ENCODE measurements around the gene NR2F2. TPM values are rescaled to one million over a fixed set of nuclear protein-coding genes. Genes with fewer than 3 reads are reported as not detected.

Gene NR2F2
- total RNA-seq, 1 donor from 2014 or later = 40.3 TPM

GRCh38 chr15:96334705-96335410 lies 4.4 kb downstream of the NR2F2 start:
- peak overlapping the region; percentile 38 for H3K27ac Mint-ChIP-seq
- peaks cover 27% of the 10 kb centered on the region for H3K36me3 Mint-ChIP-seq (ENCODE audit: insufficient read depth)
- no peaks in the 10 kb centered on the region for H3K9me3 Mint-ChIP-seq (ENCODE audit: low read depth)
- no peak for TF ChIP-seq CTCF (IDR thresholded peaks at IDR 0.05; ENCODE audit: unreplicated experiment)
- DNase-seq (ENCODE audit: low spot score, unreplicated experiment) = no peak
- peak overlapping the region; percentile 89 for H3K4me3 Mint-ChIP-seq (ENCODE audit: low read depth)
- H3K27me3 Mint-ChIP-seq = no peaks in the 10 kb centered on the region
- peaks cover 56% of the 10 kb centered on the region for H3K4me1 Mint-ChIP-seq (ENCODE audit: low read depth)

GRCh38 chr15:96335411-96336024 lies 5.0 kb downstream of the NR2F2 start:
- Mint-ChIP-seq H3K9me3 (ENCODE audit: low read depth) (no peaks in the 10 kb centered on the region), H3K4me3 (ENCODE audit: low read depth) (peak overlapping the region; percentile 89), H3K27me3 (no peaks in the 10 kb centered on the region), H3K27ac (peak overlapping the region; percentile 38), H3K36me3 (ENCODE audit: insufficient read depth) (peaks cover 27% of the 10 kb centered on the region), H3K4me1 (ENCODE audit: low read depth) (peaks cover 63% of the 10 kb centered on the region)
- no peak for DNase-seq (ENCODE audit: low spot score, unreplicated experiment)
- TF ChIP-seq CTCF (IDR thresholded peaks at IDR 0.05; ENCODE audit: unreplicated experiment) = no peak

GRCh38 chr15:96336108-96336595 lies 5.7 kb downstream of the NR2F2 start:
- peak overlapping the region; percentile 38 for H3K27ac Mint-ChIP-seq
- H3K36me3 Mint-ChIP-seq (ENCODE audit: insufficient read depth) = peaks cover 27% of the 10 kb centered on the region
- TF ChIP-seq CTCF (IDR thresholded peaks at IDR 0.05; ENCODE audit: unreplicated experiment) = no peak
- H3K4me1 Mint-ChIP-seq (ENCODE audit: low read depth) = peaks cover 65% of the 10 kb centered on the region
- DNase-seq (ENCODE audit: low spot score, unreplicated experiment) = no peak
- peak overlapping the region; percentile 89 for H3K4me3 Mint-ChIP-seq (ENCODE audit: low read depth)
- H3K27me3 Mint-ChIP-seq = no peaks in the 10 kb centered on the region
- no peaks in the 10 kb centered on the region for H3K9me3 Mint-ChIP-seq (ENCODE audit: low read depth)

- peak overlapping the region; percentile 56 for H3K27ac Mint-ChIP-seq
- TF ChIP-seq CTCF (IDR thresholded peaks at IDR 0.05; ENCODE audit: unreplicated experiment) = no peak
- no peaks in the 10 kb centered on the region for H3K9me3 Mint-ChIP-seq (ENCODE audit: low read depth)
- H3K4me3 Mint-ChIP-seq (ENCODE audit: low read depth) = peak overlapping the region; percentile 89
- H3K4me1 Mint-ChIP-seq (ENCODE audit: low read depth) = peaks cover 69% of the 10 kb centered on the region
- no peaks in the 10 kb centered on the region for H3K27me3 Mint-ChIP-seq
- H3K36me3 Mint-ChIP-seq (ENCODE audit: insufficient read depth) = peaks cover 27% of the 10 kb centered on the region
- no peak for DNase-seq (ENCODE audit: low spot score, unreplicated experiment)
Measured at GRCh38 chr15:96336596-96337364, 6.3 kb downstream of the NR2F2 start.

GRCh38 chr15:96337365-96338023 lies 7.0 kb downstream of the NR2F2 start:
- Mint-ChIP-seq H3K4me1 (ENCODE audit: low read depth) (peaks cover 74% of the 10 kb centered on the region), H3K27ac (peak overlapping the region; percentile 56), H3K27me3 (no peaks in the 10 kb centered on the region), H3K4me3 (ENCODE audit: low read depth) (peak overlapping the region; percentile 89), H3K9me3 (ENCODE audit: low read depth) (no peaks in the 10 kb centered on the region), H3K36me3 (ENCODE audit: insufficient read depth) (peaks cover 27% of the 10 kb centered on the region)
- no peak for TF ChIP-seq CTCF (IDR thresholded peaks at IDR 0.05; ENCODE audit: unreplicated experiment)
- no peak for DNase-seq (ENCODE audit: low spot score, unreplicated experiment)

Measured in progenitor cell of endocrine pancreas (in vitro differentiated cells).